GM12891 (cell line): ENCODE results near the gene KDM7A.

Experiments
- DNase-seq: peaks from one replicate; pipeline ENCODE4 v3.0.0; 2011; ENCODE audit warnings: low spot score; ENCODE audit not compliant: insufficient read length
- FAIRE-seq: peaks from 2 replicates; lab custom pipeline; 2011; peaks lifted over from hg19 to GRCh38; lab: Jason Lieb, UNC
- PAX5 ChIP-seq: IDR thresholded peaks from 2 replicates; pipeline ENCODE4 v1.6.1; 2011; ENCODE audit warnings: low read length, moderate library complexity, mild to moderate bottlenecking; ENCODE audit not compliant: insufficient read depth, severe bottlenecking
- POLR2A ChIP-seq: IDR thresholded peaks from 2 replicates; pipeline ENCODE4 v1.6.1; 2011; ENCODE audit warnings: low read depth, low read length, control low read depth
- POLR2AphosphoS5 ChIP-seq: IDR thresholded peaks from 2 replicates; pipeline ENCODE4 v1.6.1; 2011; ENCODE audit warnings: low read depth, low read length, control low read depth
- POU2F2 ChIP-seq: IDR thresholded peaks from 2 replicates; pipeline ENCODE4 v1.6.1; 2011; ENCODE audit warnings: low read depth, mild to moderate bottlenecking, control low read depth, low read length, moderate library complexity
- SPI1 ChIP-seq: IDR thresholded peaks from 2 replicates; pipeline ENCODE4 v1.6.1; 2011; ENCODE audit warnings: low read depth, low read length, control low read depth
- TAF1 ChIP-seq: IDR thresholded peaks from 2 replicates; pipeline ENCODE4 v1.6.1; 2011; ENCODE audit warnings: low read depth, low read length, control low read depth

Gene KDM7A

GRCh38 chr7:140159497-140159896 lies 17.3 kb downstream of the KDM7A start:
- TF ChIP-seq POU2F2 (no peak), SPI1 (no peak), POLR2A (no peak), TAF1 (no peak), PAX5 (no peak), POLR2AphosphoS5 (no peak)
- FAIRE-seq (no peak), DNase-seq (no peak)

- FAIRE-seq: no peak
- no peak for TF ChIP-seq SPI1
- no peak for TF ChIP-seq TAF1
- no peak for TF ChIP-seq PAX5
- no peak for TF ChIP-seq POLR2A
- no peak for TF ChIP-seq POLR2AphosphoS5
- TF ChIP-seq POU2F2: no peak
- no peak for DNase-seq
Observed at GRCh38 chr7:140156460-140157080, 20.2 kb downstream of the KDM7A start.

- DNase-seq: no peak
- no peak for TF ChIP-seq POU2F2
- TF ChIP-seq SPI1: no peak
- no peak for TF ChIP-seq TAF1
- TF ChIP-seq PAX5: no peak
- no peak for TF ChIP-seq POLR2AphosphoS5
- no peak for TF ChIP-seq POLR2A
- FAIRE-seq: no peak
Observed at GRCh38 chr7:140155428-140155827, 21.4 kb downstream of the KDM7A start.

- FAIRE-seq: no peak
- no peak for TF ChIP-seq POLR2A
- no peak for TF ChIP-seq PAX5
- no peak for TF ChIP-seq POLR2AphosphoS5
- TF ChIP-seq SPI1: peak; percentile 56
- TF ChIP-seq POU2F2: no peak
- no peak for TF ChIP-seq TAF1
- no peak for DNase-seq
Observed at GRCh38 chr7:140153666-140154161, 23.1 kb downstream of the KDM7A start.

- FAIRE-seq (no peak), DNase-seq (no peak)
- TF ChIP-seq POU2F2: no peak
- no peak for TF ChIP-seq POLR2A
- no peak for TF ChIP-seq POLR2AphosphoS5
- no peak for TF ChIP-seq TAF1
- TF ChIP-seq SPI1: no peak
- no peak for TF ChIP-seq PAX5
Observed at GRCh38 chr7:140146574-140146973, 30.2 kb downstream of the KDM7A start.

- TF ChIP-seq POLR2A (no peak), TAF1 (no peak)
- DNase-seq (no peak), FAIRE-seq (no peak)
Observed at GRCh38 chr7:140145709-140146108, 31.1 kb downstream of the KDM7A start.

- no peak for TF ChIP-seq TAF1
- no peak for TF ChIP-seq PAX5
- no peak for TF ChIP-seq POLR2AphosphoS5
- TF ChIP-seq POLR2A: no peak
- no peak for TF ChIP-seq POU2F2
- DNase-seq: no peak
- no peak for FAIRE-seq
Observed at GRCh38 chr7:140144821-140145220, 32.0 kb downstream of the KDM7A start.

- TF ChIP-seq POLR2A: no peak
- no peak for TF ChIP-seq POU2F2
- no peak for TF ChIP-seq PAX5
- TF ChIP-seq TAF1: no peak
- no peak for TF ChIP-seq POLR2AphosphoS5
- no peak for TF ChIP-seq SPI1
- FAIRE-seq: no peak
- no peak for DNase-seq
Observed at GRCh38 chr7:140143997-140144396, 32.8 kb downstream of the KDM7A start.

GRCh38 chr7:140142031-140142430 lies 34.8 kb downstream of the KDM7A start:
- TF ChIP-seq POLR2A (no peak), PAX5 (no peak), POU2F2 (no peak)
- FAIRE-seq (no peak), DNase-seq (no peak)

- DNase-seq (no peak), FAIRE-seq (no peak)
- TF ChIP-seq PAX5 (no peak), TAF1 (no peak), POLR2AphosphoS5 (no peak), SPI1 (no peak), POLR2A (no peak), POU2F2 (no peak)
Observed at GRCh38 chr7:140141256-140141655, 35.5 kb downstream of the KDM7A start.
